Lower leg skin (tissue), 3 donors: ENCODE measurements around the gene SYT15B.
"Not testable (repeated sequence)": the region's sequence is repeated elsewhere in the genome, so short reads cannot be mapped to it uniquely, and the experiment has no call there.

ENCODE experiments used
- POLR2A ChIP-seq, 2 donors: fragments of 450-650 bp; IDR thresholded peaks; one replicate each; pipeline ENCODE4 v1.6.1; 2016 to 2017; ENCODE audit warnings: antibody characterized with exemption in 2 of 2, mild to moderate bottlenecking in 1 of 2, moderate library complexity in 1 of 2
- TF ChIP-seq, protein P1 (sequence below), 3 donors: fragments of 450-650 bp; IDR thresholded peaks; one replicate each; pipeline ENCODE4 v1.5.1; 2016; ENCODE audit warnings: antibody characterized with exemption in 3 of 3, mild to moderate bottlenecking in 3 of 3, moderate library complexity in 2 of 3

DNA sequence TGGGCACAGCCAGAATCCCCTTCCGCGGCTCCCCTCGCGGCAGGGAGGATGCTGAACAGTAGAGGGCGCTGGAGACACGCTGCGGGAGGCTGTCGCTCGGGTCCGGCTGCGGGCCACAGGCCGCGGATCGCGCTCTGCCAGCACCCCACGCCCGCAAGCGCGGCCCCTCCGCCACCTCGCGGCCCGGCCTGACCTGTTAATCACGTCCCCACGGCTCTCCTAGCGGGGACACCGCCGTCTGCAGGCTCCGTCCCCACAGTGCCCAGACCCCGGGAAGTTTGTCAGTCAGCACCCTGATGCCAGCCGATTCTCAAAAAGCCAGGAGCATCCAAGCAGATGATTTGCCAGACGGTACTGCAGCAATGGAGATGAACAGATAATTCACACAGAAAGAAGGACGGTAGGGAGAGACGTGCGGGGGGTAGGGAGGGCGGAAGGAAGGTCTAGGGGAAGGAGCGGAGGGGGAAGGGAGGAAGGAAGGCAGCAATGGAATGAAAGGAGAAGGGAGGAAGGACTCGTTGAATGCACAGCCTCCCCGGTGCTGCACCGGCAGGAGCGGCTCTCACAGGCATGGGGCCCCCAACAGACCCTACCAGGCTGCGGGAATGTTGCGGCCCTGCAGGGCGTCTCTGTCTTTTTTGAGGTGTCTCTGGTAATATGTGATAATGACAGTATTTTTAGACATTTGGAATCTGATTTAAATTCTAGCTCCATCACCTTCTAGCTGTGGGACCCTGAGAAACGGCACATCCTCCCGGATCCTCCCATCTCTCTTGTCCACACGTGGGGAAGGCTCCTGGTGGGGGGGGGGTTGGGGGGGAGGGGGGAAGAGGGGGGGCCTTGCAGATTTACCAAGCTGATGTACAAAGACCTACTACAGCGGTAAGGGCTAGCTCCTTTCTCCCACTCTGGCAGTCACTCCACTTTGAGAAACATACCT is 19.5 kb downstream of the SYT15B start:
- TF ChIP-seq, protein P1, sequence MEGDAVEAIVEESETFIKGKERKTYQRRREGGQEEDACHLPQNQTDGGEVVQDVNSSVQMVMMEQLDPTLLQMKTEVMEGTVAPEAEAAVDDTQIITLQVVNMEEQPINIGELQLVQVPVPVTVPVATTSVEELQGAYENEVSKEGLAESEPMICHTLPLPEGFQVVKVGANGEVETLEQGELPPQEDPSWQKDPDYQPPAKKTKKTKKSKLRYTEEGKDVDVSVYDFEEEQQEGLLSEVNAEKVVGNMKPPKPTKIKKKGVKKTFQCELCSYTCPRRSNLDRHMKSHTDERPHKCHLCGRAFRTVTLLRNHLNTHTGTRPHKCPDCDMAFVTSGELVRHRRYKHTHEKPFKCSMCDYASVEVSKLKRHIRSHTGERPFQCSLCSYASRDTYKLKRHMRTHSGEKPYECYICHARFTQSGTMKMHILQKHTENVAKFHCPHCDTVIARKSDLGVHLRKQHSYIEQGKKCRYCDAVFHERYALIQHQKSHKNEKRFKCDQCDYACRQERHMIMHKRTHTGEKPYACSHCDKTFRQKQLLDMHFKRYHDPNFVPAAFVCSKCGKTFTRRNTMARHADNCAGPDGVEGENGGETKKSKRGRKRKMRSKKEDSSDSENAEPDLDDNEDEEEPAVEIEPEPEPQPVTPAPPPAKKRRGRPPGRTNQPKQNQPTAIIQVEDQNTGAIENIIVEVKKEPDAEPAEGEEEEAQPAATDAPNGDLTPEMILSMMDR (IDR thresholded peaks at IDR 0.05): not testable (repeated sequence)
- TF ChIP-seq POLR2A (IDR thresholded peaks at IDR 0.05): not testable (repeated sequence)
